DOHH2 (cell line): ENCODE results near the gene CREBRF.

Experiments used
- EZH2phosphoT487 ChIP-seq: fragments of 200-600 bp; sonication (generic); IDR thresholded peaks from 2 replicates; pipeline ENCODE4 v1.6.1; 2017; ENCODE audit warnings: borderline replicate concordance, mild to moderate bottlenecking, antibody characterized with exemption, low read length, moderate library complexity, mixed read lengths
- TF ChIP-seq, protein P1 (sequence below): fragments of 200-600 bp; sonication (generic); IDR thresholded peaks from one replicate; pipeline ENCODE4 v1.5.1; 2014; ENCODE audit warnings: antibody characterized with exemption, mild to moderate bottlenecking, low read depth, low read length; ENCODE audit not compliant: poor library complexity, severe bottlenecking

DNA sequence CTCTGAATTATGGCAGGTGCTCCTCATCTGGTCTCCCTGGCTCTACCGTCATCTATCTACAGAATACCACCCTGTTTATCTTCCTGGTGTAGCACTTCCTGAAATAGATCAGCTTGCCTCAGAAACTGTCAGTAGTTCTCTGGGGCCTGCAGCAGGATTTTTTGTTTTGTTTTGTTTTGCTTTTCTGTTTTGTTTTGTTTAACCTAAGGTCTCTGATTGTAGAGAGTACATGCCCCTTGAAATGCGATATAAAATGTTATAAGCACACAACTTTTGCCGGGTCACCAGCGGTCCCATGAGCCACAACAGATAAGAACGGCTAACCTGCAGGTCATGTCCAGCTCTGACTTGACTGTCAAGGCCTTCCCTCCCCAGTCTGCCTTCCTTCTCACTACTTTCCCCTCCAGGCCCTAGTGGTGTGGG lies 26.6 kb upstream of the CREBRF start:
- TF ChIP-seq, protein P1, sequence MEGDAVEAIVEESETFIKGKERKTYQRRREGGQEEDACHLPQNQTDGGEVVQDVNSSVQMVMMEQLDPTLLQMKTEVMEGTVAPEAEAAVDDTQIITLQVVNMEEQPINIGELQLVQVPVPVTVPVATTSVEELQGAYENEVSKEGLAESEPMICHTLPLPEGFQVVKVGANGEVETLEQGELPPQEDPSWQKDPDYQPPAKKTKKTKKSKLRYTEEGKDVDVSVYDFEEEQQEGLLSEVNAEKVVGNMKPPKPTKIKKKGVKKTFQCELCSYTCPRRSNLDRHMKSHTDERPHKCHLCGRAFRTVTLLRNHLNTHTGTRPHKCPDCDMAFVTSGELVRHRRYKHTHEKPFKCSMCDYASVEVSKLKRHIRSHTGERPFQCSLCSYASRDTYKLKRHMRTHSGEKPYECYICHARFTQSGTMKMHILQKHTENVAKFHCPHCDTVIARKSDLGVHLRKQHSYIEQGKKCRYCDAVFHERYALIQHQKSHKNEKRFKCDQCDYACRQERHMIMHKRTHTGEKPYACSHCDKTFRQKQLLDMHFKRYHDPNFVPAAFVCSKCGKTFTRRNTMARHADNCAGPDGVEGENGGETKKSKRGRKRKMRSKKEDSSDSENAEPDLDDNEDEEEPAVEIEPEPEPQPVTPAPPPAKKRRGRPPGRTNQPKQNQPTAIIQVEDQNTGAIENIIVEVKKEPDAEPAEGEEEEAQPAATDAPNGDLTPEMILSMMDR = no peak
- no peak for TF ChIP-seq EZH2phosphoT487
